Vagina (tissue), 2 donors: ENCODE results near the gene SERPIND1. TPM values are rescaled to one million over a fixed set of nuclear protein-coding genes. Genes with fewer than 3 reads are reported as not detected.
"Not testable (repeated sequence)": the region's sequence is repeated elsewhere in the genome, so short reads cannot be mapped to it uniquely, and the experiment has no call there.

Experiments
- DNase-seq, 2 donors: peaks; one replicate each; pipeline ENCODE4 v3.0.0-alpha.2; 2017; ENCODE audit errors: extremely low spot score in 2 of 2
- H3K27ac ChIP-seq: fragments of 200-600 bp; sonication (generic); one replicate; pipeline ENCODE4 v1.5.1; 2019
- H3K27me3 ChIP-seq: fragments of 200-600 bp; sonication (generic); one replicate; pipeline ENCODE4 v1.5.1; 2019
- H3K36me3 ChIP-seq, 2 donors: fragments of 200-600 bp; sonication (generic); one replicate each; pipeline ENCODE4 v1.5.1; 2017 to 2019
- H3K4me1 ChIP-seq: fragments of 200-600 bp; sonication (generic); one replicate; pipeline ENCODE4 v1.5.1; 2019
- H3K4me3 ChIP-seq, 2 donors: fragments of 200-600 bp; sonication (generic); 1 replicate in 1 of 2; 2 replicates in 1 of 2; pipeline ENCODE4 v1.5.1; 2016 to 2019
- H3K9me3 ChIP-seq: fragments of 200-600 bp; sonication (generic); one replicate; pipeline ENCODE4 v1.5.1; 2019
- CTCF ChIP-seq, 3 experiments: fragments of 450-650 bp in 2 of 3; fragments of 200-600 bp in 1 of 3; sonication (generic) in 1 of 3; IDR thresholded peaks; one replicate each; pipeline ENCODE4 v1.5.1; 2017 to 2019; ENCODE audit warnings: antibody characterized with exemption in 3 of 3, mild to moderate bottlenecking in 2 of 3, moderate library complexity in 2 of 3
- POLR2A ChIP-seq, 2 donors: fragments of 450-650 bp; IDR thresholded peaks; one replicate each; pipeline ENCODE4 v1.6.1; 2017; ENCODE audit warnings: antibody characterized with exemption in 2 of 2, mild to moderate bottlenecking in 2 of 2, moderate library complexity in 2 of 2
- POLR2AphosphoS5 ChIP-seq, 2 donors: sonication (generic); formaldehyde crosslinking; IDR thresholded peaks; one replicate each; pipeline ENCODE4 v1.9.0; 2017; ENCODE audit warnings: antibody characterized with exemption in 2 of 2, mild to moderate bottlenecking in 2 of 2, low read depth in 1 of 2; ENCODE audit not compliant: insufficient read depth in 1 of 2
- intact Hi-C: fragments of 100-400 bp; cut with DNase I; formaldehyde crosslinking; loops from one replicate; pipeline ENCODE4 v1.15.1; 2023
- total RNA-seq: library from RNA; depleted of rRNA; stranded (reverse); fragments of >200 nt; gene quantifications from one replicate; pipeline ENCODE4 v1.2.3, GENCODE V29; 2016

Gene SERPIND1
- total RNA-seq, 1 donor from 2014 or later = not detected

- TF ChIP-seq POLR2AphosphoS5 (IDR thresholded peaks at IDR 0.05; ENCODE audit: insufficient read depth in 1 of 2, low read depth in 1 of 2) (no peak), CTCF (IDR thresholded peaks at IDR 0.05) (no peak), POLR2A (IDR thresholded peaks at IDR 0.05) (no peak)
- Histone ChIP-seq H3K9me3 (no peaks in the 10 kb centered on the region), H3K36me3 (peaks cover 0 to 39% of the 10 kb centered on the region in 2 donors), H3K27ac (no peak overlapping the region), H3K4me1 (no peaks in the 10 kb centered on the region), H3K4me3 (no peak overlapping the region), H3K27me3 (no peaks in the 10 kb centered on the region)
- no peak for DNase-seq
- intact Hi-C loops = no loop called here
Measured at GRCh38 chr22:20822240-20822639, 48.3 kb downstream of the SERPIND1 start.

GRCh38 chr22:20823264-20823663, 49.4 kb downstream of the SERPIND1 start:
- Histone ChIP-seq H3K27ac (no peak overlapping the region), H3K27me3 (no peaks in the 10 kb centered on the region), H3K4me3 (no peak overlapping the region), H3K4me1 (no peaks in the 10 kb centered on the region), H3K9me3 (no peaks in the 10 kb centered on the region), H3K36me3 (peaks cover 0 to 38% of the 10 kb centered on the region in 2 donors)
- TF ChIP-seq POLR2AphosphoS5 (IDR thresholded peaks at IDR 0.05; ENCODE audit: insufficient read depth in 1 of 2, low read depth in 1 of 2) = no peak
- TF ChIP-seq POLR2A (IDR thresholded peaks at IDR 0.05) = no peak
- no peak for TF ChIP-seq CTCF (IDR thresholded peaks at IDR 0.05)
- no peak for DNase-seq
- intact Hi-C loops = no loop called here

GRCh38 chr22:20825216-20825615, 51.3 kb downstream of the SERPIND1 start:
- H3K9me3 ChIP-seq, H3K4me1 ChIP-seq, H3K27me3 ChIP-seq, H3K4me3 ChIP-seq, DNase-seq, H3K27ac ChIP-seq, intact Hi-C loops: not testable (repeated sequence)
- peaks cover 0 to 33% of the 10 kb centered on the region in 2 donors for H3K36me3 ChIP-seq

- Histone ChIP-seq H3K27me3 (no peaks in the 10 kb centered on the region), H3K4me1 (no peaks in the 10 kb centered on the region), H3K4me3 (no peak overlapping the region), H3K36me3 (peaks cover 0 to 37% of the 10 kb centered on the region in 2 donors), H3K27ac (no peak overlapping the region), H3K9me3 (no peaks in the 10 kb centered on the region)
- intact Hi-C loops = no loop called here
- TF ChIP-seq POLR2AphosphoS5 (IDR thresholded peaks at IDR 0.05; ENCODE audit: insufficient read depth in 1 of 2, low read depth in 1 of 2) (no peak), POLR2A (IDR thresholded peaks at IDR 0.05) (no peak), CTCF (IDR thresholded peaks at IDR 0.05) (no peak)
- DNase-seq = no peak
Measured at GRCh38 chr22:20825624-20826023, 51.7 kb downstream of the SERPIND1 start.

- H3K36me3 ChIP-seq = peaks cover 0 to 40% of the 10 kb centered on the region in 2 donors
- H3K4me3 ChIP-seq, DNase-seq, H3K4me1 ChIP-seq, H3K27me3 ChIP-seq, H3K27ac ChIP-seq, intact Hi-C loops, H3K9me3 ChIP-seq: not testable (repeated sequence)
Measured at GRCh38 chr22:20826373-20827152, 52.6 kb downstream of the SERPIND1 start.

- H3K9me3 ChIP-seq = no peaks in the 10 kb centered on the region
- intact Hi-C loops = no loop called here
- DNase-seq = no peak
- no peak overlapping the region for H3K27ac ChIP-seq
- H3K4me1 ChIP-seq = no peaks in the 10 kb centered on the region
- H3K36me3 ChIP-seq = peaks cover 0 to 46% of the 10 kb centered on the region in 2 donors
- no peak overlapping the region for H3K4me3 ChIP-seq
- H3K27me3 ChIP-seq = no peaks in the 10 kb centered on the region
- no peak for TF ChIP-seq CTCF (IDR thresholded peaks at IDR 0.05)
- no peak for TF ChIP-seq POLR2AphosphoS5 (IDR thresholded peaks at IDR 0.05; ENCODE audit: insufficient read depth in 1 of 2, low read depth in 1 of 2)
- TF ChIP-seq POLR2A (IDR thresholded peaks at IDR 0.05) = no peak
Measured at GRCh38 chr22:20829491-20830134, 55.7 kb downstream of the SERPIND1 start.
